GM12878 (cell line): Measurements from ENCODE around the gene WWOX.

Source experiments
- CBX5 ChIP-seq: sonication (generic); IDR thresholded peaks from 2 replicates; pipeline ENCODE4 v1.6.1; 2016; ENCODE audit warnings: low read depth, moderate library complexity, mild to moderate bottlenecking, inconsistent platforms
- EGR1 ChIP-seq, 2 experiments: IDR thresholded peaks; 1 replicate in 1 of 2; 2 replicates in 1 of 2; pipeline ENCODE4 v1.6.1; 2011 to 2012; ENCODE audit warnings: low read depth in 2 of 2, low read length in 2 of 2, borderline replicate concordance in 1 of 2, mild to moderate bottlenecking in 1 of 2, moderate library complexity in 1 of 2
- NFIC ChIP-seq: IDR thresholded peaks from 2 replicates; pipeline ENCODE4 v1.6.1; 2012; ENCODE audit warnings: low read depth, mild to moderate bottlenecking, inconsistent platforms, low read length, moderate library complexity
- TCF7 ChIP-seq: IDR thresholded peaks from 2 replicates; pipeline ENCODE4 v1.6.1; 2014; ENCODE audit warnings: antibody characterized with exemption, borderline replicate concordance
- TF ChIP-seq, protein P1 (sequence below): IDR thresholded peaks from 2 replicates; pipeline ENCODE4 v1.6.1; 2012; ENCODE audit warnings: low read depth, low read length, improper control_type of control experiment
- TF ChIP-seq, protein P2 (sequence below), 3 experiments: IDR thresholded peaks in 2 of 3; conservative IDR thresholded peaks in 1 of 3; 2 replicates each; pipeline ENCODE4 v1.5.1; 2011; ENCODE audit warnings: low read depth in 3 of 3, low read length in 3 of 3, mild to moderate bottlenecking in 3 of 3, control low read depth in 2 of 3, moderate library complexity in 2 of 3, inconsistent platforms in 1 of 3, mixed read lengths in 1 of 3; ENCODE audit not compliant: control insufficient read depth in 2 of 3, insufficient read depth in 1 of 3; ENCODE audit errors: extremely low read depth in 1 of 3

DNA sequence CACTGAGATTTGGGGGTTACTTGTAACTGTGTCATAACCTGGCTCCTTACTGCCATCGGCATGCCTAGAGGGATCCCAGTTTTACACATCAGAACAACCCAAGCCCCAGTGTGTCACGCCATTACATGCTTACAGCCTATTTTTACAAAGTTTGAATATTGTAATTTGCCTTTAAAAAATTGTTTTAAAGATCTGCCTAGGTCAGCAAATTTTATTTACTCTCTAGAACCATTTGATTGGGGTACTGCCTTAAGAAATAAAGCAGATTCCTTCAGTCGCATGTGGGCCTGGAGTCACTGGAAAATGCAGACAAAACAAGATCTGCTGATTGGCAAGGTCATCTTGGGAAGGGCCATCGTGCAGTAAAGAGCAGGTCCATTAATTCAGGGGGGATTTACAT lies 566.9 kb downstream of the WWOX start:
- TF ChIP-seq, protein P1, sequence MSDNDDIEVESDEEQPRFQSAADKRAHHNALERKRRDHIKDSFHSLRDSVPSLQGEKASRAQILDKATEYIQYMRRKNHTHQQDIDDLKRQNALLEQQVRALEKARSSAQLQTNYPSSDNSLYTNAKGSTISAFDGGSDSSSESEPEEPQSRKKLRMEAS = no peak
- TF ChIP-seq, protein P2, sequence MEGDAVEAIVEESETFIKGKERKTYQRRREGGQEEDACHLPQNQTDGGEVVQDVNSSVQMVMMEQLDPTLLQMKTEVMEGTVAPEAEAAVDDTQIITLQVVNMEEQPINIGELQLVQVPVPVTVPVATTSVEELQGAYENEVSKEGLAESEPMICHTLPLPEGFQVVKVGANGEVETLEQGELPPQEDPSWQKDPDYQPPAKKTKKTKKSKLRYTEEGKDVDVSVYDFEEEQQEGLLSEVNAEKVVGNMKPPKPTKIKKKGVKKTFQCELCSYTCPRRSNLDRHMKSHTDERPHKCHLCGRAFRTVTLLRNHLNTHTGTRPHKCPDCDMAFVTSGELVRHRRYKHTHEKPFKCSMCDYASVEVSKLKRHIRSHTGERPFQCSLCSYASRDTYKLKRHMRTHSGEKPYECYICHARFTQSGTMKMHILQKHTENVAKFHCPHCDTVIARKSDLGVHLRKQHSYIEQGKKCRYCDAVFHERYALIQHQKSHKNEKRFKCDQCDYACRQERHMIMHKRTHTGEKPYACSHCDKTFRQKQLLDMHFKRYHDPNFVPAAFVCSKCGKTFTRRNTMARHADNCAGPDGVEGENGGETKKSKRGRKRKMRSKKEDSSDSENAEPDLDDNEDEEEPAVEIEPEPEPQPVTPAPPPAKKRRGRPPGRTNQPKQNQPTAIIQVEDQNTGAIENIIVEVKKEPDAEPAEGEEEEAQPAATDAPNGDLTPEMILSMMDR (IDR thresholded peaks at IDR 0.05 in 2 of 3, conservative IDR thresholded peaks at IDR 0.05 in 1 of 3; ENCODE audit: control insufficient read depth in 2 of 3, extremely low read depth in 1 of 3, insufficient read depth in 1 of 3, low read depth in 3 of 3, low read length in 3 of 3) = no peak
- TF ChIP-seq EGR1 (IDR thresholded peaks at IDR 0.05; ENCODE audit: borderline replicate concordance in 1 of 2, low read depth in 2 of 2, low read length in 2 of 2) = no peak
- TF ChIP-seq TCF7 = no peak
- no peak for TF ChIP-seq CBX5
- TF ChIP-seq NFIC = no peak
